ENCODE data around the gene MIEF2. TPM values are rescaled to one million over a fixed set of nuclear protein-coding genes. Genes with fewer than 3 reads are reported as not detected.
"Not testable (repeated sequence)": the region's sequence is repeated elsewhere in the genome, so short reads cannot be mapped to it uniquely, and the experiment has no call there.

MIEF2 gene
- total RNA-seq, 1 donor: 13.2 TPM

DNA sequence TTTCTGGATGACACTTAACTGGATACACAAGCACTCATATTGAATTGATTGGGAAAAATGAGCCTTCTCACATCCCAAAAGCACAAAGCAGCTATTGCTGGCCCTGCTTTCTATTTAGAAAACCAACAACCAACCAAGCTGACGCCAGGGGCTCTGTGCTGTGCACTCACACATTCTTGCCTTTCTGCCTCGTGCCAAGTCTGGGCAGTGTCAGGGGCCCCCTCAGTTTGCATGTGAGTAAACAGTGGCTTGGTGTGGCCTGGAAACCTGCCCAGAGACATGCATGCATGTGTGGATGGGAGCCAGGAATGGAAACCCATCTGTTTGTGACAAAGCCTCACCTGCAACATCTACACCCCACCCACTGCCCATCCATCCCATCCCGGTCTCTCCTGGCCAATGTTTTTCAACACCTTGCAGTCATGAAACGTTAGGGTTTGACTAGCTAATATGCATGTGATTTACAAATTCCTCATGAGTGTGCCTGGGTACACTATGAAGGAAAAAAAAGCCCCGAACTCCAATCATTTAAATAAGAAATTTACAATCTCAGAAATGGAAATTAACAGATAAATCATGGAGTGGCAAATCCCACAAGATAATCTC lies 20.4 kb downstream of the MIEF2 start:
- no peak for DNase-seq (ENCODE audit: low read depth)
- H3K4me3 ChIP-seq (ENCODE audit: low read depth, low read length): no peak overlapping the region
- no peak for TF ChIP-seq CTCF (IDR thresholded peaks at IDR 0.05; ENCODE audit: insufficient read depth, low read length)

- TF ChIP-seq CTCF (IDR thresholded peaks at IDR 0.05; ENCODE audit: insufficient read depth, low read length): no peak
- no peak overlapping the region for H3K4me3 ChIP-seq (ENCODE audit: low read depth, low read length)
- no peak for DNase-seq (ENCODE audit: low read depth)
These were observed 21.3 kb downstream of the MIEF2 start for GRCh38 chr17:18281788-18282187.

GRCh38 chr17:18285296-18285695 lies 24.8 kb downstream of the MIEF2 start:
- no peak for DNase-seq (ENCODE audit: low read depth)
- no peak overlapping the region for H3K4me3 ChIP-seq (ENCODE audit: low read depth, low read length)
- TF ChIP-seq CTCF (IDR thresholded peaks at IDR 0.05; ENCODE audit: insufficient read depth, low read length): no peak

DNA sequence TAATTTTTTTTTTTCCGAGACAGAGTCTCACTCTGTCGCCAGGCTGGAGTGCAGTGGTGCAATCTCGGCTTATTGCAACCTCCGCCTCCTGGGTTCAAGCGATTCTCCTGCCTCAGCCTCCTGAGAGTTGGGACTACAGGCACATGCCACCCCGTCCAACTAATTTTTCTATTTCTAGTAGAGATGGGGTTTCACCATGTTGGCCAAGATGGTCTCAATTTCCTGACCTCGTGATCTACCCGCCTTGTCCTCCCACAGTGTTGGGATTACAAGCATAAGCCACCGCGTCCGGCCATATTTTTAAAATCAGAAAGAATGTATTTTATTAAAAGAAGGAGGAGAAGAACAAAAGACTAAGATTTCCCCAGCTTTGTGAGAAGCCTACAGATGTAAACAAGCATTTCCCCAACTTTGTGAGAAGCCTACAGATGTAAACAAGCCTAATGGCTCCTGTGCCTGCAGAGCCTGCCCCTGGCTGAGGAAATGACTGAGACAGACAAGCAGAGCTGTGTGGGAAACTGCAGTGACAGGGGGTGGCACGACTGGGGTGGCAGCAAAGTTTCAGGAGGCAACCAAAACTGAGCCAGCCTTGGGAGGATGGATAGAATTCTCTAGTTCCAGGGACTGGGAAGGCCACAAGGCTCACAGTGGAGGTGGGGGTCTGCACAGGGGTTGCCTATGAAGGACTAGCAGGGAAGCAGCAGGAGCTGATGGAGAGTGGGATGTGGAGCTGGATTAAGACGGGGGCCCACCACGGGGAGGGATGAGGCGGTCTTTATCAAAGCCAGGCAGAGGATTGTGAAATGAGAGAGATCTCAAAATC lies 31.5 kb downstream of the MIEF2 start:
- no peak overlapping the region for H3K4me3 ChIP-seq (ENCODE audit: low read depth, low read length)
- no peak for DNase-seq (ENCODE audit: low read depth)
- no peak for TF ChIP-seq CTCF (IDR thresholded peaks at IDR 0.05; ENCODE audit: insufficient read depth, low read length)

GRCh38 chr17:18298061-18298460 lies 37.6 kb downstream of the MIEF2 start:
- not testable (repeated sequence) for DNase-seq (ENCODE audit: low read depth)

GRCh38 chr17:18300725-18301480 lies 40.4 kb downstream of the MIEF2 start:
- no peak overlapping the region for H3K4me3 ChIP-seq (ENCODE audit: low read depth, low read length)
- DNase-seq (ENCODE audit: low read depth): no peak
- TF ChIP-seq CTCF (IDR thresholded peaks at IDR 0.05; ENCODE audit: insufficient read depth, low read length): no peak

More at GRCh38 chr17:18298061-18298460, 37.6 kb downstream of the MIEF2 start:
- H3K4me3 ChIP-seq (ENCODE audit: low read depth, low read length): not testable (repeated sequence)

GRCh38 chr17:18303206-18303605 lies 42.7 kb downstream of the MIEF2 start:
- not testable (repeated sequence) for H3K4me3 ChIP-seq (ENCODE audit: low read depth, low read length); DNase-seq (ENCODE audit: low read depth)
